ENCODE data around the gene FAM229A.
A peak's percentile ranks its signal among the peaks of the same experiment; 100 is the strongest.

Gene FAM229A

GRCh38 chr1:32351399-32352238, 10.7 kb downstream of the FAM229A start:
- TF ChIP-seq CTCF (IDR thresholded peaks at IDR 0.05; ENCODE audit: control insufficient read depth, insufficient read depth, low read depth, low read length, missing control alignments): peak; percentile 17
- peak overlapping the region; percentile 69 for H3K4me3 ChIP-seq (ENCODE audit: control insufficient read depth, low read depth, low read length)
- DNase-seq (ENCODE audit: low read depth): peak; percentile 42

- TF ChIP-seq CTCF (IDR thresholded peaks at IDR 0.05; ENCODE audit: control insufficient read depth, insufficient read depth, low read depth, low read length, missing control alignments): peak; percentile 48
- H3K4me3 ChIP-seq (ENCODE audit: control insufficient read depth, low read depth, low read length): peak overlapping the region; percentile 69
- DNase-seq (ENCODE audit: low read depth): no peak
Observed at GRCh38 chr1:32350785-32351398, 11.4 kb downstream of the FAM229A start.

GRCh38 chr1:32349211-32349708, 13.0 kb downstream of the FAM229A start:
- no peak overlapping the region for H3K4me3 ChIP-seq (ENCODE audit: control insufficient read depth, low read depth, low read length)
- DNase-seq (ENCODE audit: low read depth): no peak
- TF ChIP-seq CTCF (IDR thresholded peaks at IDR 0.05; ENCODE audit: control insufficient read depth, insufficient read depth, low read depth, low read length, missing control alignments): no peak

GRCh38 chr1:32346532-32347157, 15.6 kb downstream of the FAM229A start:
- no peak for DNase-seq (ENCODE audit: low read depth)
- H3K4me3 ChIP-seq (ENCODE audit: control insufficient read depth, low read depth, low read length): no peak overlapping the region
- no peak for TF ChIP-seq CTCF (IDR thresholded peaks at IDR 0.05; ENCODE audit: control insufficient read depth, insufficient read depth, low read depth, low read length, missing control alignments)

GRCh38 chr1:32345289-32345827, 16.9 kb downstream of the FAM229A start:
- no peak for DNase-seq (ENCODE audit: low read depth)
- no peak for TF ChIP-seq CTCF (IDR thresholded peaks at IDR 0.05; ENCODE audit: control insufficient read depth, insufficient read depth, low read depth, low read length, missing control alignments)
- H3K4me3 ChIP-seq (ENCODE audit: control insufficient read depth, low read depth, low read length): no peak overlapping the region

- no peak overlapping the region for H3K4me3 ChIP-seq (ENCODE audit: control insufficient read depth, low read depth, low read length)
- TF ChIP-seq CTCF (IDR thresholded peaks at IDR 0.05; ENCODE audit: control insufficient read depth, insufficient read depth, low read depth, low read length, missing control alignments): no peak
- no peak for DNase-seq (ENCODE audit: low read depth)
Observed at GRCh38 chr1:32342704-32343103, 19.6 kb downstream of the FAM229A start.
